Measurements from ENCODE around the gene WASL.

GRCh38 chr7:123643495-123644441 is 105.0 kb downstream of the WASL start:
- TF ChIP-seq CTCF (IDR thresholded peaks at IDR 0.05) (no peak), POLR2A (IDR thresholded peaks at IDR 0.05) (no peak), POLR2AphosphoS5 (IDR thresholded peaks at IDR 0.05) (no peak)
